Body of pancreas (tissue), 4 donors: ENCODE measurements around the gene NTPCR.

Experiments used
- POLR2A ChIP-seq, 3 donors: fragments of 450-650 bp; IDR thresholded peaks; one replicate each; pipeline ENCODE4 v1.6.1; 2016; ENCODE audit warnings: antibody characterized with exemption in 3 of 3, mild to moderate bottlenecking in 2 of 3
- TF ChIP-seq, protein P1 (sequence below), 7 experiments: fragments of 450-650 bp in 4 of 7; fragments of 200-600 bp in 3 of 7; sonication (generic) in 3 of 7; IDR thresholded peaks; one replicate each; pipeline ENCODE4 v1.5.1; 2016 to 2019; ENCODE audit warnings: antibody characterized with exemption in 7 of 7

GRCh38 chr1:232952514-232953499 lies 2.4 kb downstream of the NTPCR start:
- TF ChIP-seq, protein P1, sequence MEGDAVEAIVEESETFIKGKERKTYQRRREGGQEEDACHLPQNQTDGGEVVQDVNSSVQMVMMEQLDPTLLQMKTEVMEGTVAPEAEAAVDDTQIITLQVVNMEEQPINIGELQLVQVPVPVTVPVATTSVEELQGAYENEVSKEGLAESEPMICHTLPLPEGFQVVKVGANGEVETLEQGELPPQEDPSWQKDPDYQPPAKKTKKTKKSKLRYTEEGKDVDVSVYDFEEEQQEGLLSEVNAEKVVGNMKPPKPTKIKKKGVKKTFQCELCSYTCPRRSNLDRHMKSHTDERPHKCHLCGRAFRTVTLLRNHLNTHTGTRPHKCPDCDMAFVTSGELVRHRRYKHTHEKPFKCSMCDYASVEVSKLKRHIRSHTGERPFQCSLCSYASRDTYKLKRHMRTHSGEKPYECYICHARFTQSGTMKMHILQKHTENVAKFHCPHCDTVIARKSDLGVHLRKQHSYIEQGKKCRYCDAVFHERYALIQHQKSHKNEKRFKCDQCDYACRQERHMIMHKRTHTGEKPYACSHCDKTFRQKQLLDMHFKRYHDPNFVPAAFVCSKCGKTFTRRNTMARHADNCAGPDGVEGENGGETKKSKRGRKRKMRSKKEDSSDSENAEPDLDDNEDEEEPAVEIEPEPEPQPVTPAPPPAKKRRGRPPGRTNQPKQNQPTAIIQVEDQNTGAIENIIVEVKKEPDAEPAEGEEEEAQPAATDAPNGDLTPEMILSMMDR (IDR thresholded peaks at IDR 0.05) = peak; percentile 8 to 58 (median 55)
- no peak for TF ChIP-seq POLR2A (IDR thresholded peaks at IDR 0.05)
